OCI-LY1 (cell line): Measurements from ENCODE around the gene ZNF677.
"Not testable (repeated sequence)": the region's sequence is repeated elsewhere in the genome, so short reads cannot be mapped to it uniquely, and the experiment has no call there.

Experiments
- H2AFZ ChIP-seq: fragments of 200-600 bp; sonication (generic), shearing (Covaris generic); 2 replicates; pipeline ENCODE4 v1.6.0; 2014; ENCODE audit warnings: antibody characterized with exemption, mild to moderate bottlenecking, low read length
- H3F3A ChIP-seq: fragments of 200-600 bp; sonication (generic), shearing (Covaris generic); 2 replicates; pipeline ENCODE4 v1.6.0; 2014; ENCODE audit warnings: mild to moderate bottlenecking, antibody characterized with exemption, low read length, moderate library complexity; ENCODE audit not compliant: insufficient read depth
- H3K27ac ChIP-seq: fragments of 200-600 bp; sonication (generic); 2 replicates; pipeline ENCODE4 v1.5.1; 2014; ENCODE audit warnings: low read length, mixed run types, mild to moderate bottlenecking, low read depth; ENCODE audit not compliant: poor library complexity, severe bottlenecking
- H3K27me3 ChIP-seq: fragments of 200-600 bp; sonication (generic); 2 replicates; pipeline ENCODE4 v1.6.0; 2014; ENCODE audit warnings: antibody characterized with exemption, mild to moderate bottlenecking, low read length, moderate library complexity; ENCODE audit not compliant: insufficient read depth
- H3K36me3 ChIP-seq: fragments of 200-600 bp; sonication (generic); 2 replicates; pipeline ENCODE4 v1.6.1; 2014; ENCODE audit warnings: mild to moderate bottlenecking, antibody characterized with exemption, low read length, moderate library complexity, mixed read lengths; ENCODE audit not compliant: insufficient read depth
- H3K4me1 ChIP-seq: fragments of 200-600 bp; sonication (generic); 2 replicates; pipeline ENCODE4 v1.5.1; 2014; ENCODE audit warnings: mild to moderate bottlenecking, low read length, moderate library complexity; ENCODE audit not compliant: insufficient read depth, severe bottlenecking
- H3K4me2 ChIP-seq: fragments of 200-600 bp; sonication (generic), shearing (Covaris generic); 2 replicates; pipeline ENCODE4 v1.6.1; 2014; ENCODE audit warnings: low read length
- H3K4me3 ChIP-seq: fragments of 200-600 bp; sonication (generic); 2 replicates; pipeline ENCODE4 v1.5.1; 2014; ENCODE audit warnings: low read length, low read depth, mild to moderate bottlenecking, mixed read lengths; ENCODE audit not compliant: poor library complexity, severe bottlenecking
- H3K79me2 ChIP-seq: fragments of 200-600 bp; shearing (Covaris generic); 2 replicates; pipeline ENCODE4 v1.6.1; 2016; ENCODE audit warnings: mixed run types, low read length, mixed read lengths; ENCODE audit not compliant: insufficient read depth
- H3K9ac ChIP-seq: fragments of 200-600 bp; sonication (generic), shearing (Covaris generic); 2 replicates; pipeline ENCODE4 v1.6.1; 2014; ENCODE audit warnings: mild to moderate bottlenecking, low read length, mixed read lengths
- H3K9me2 ChIP-seq: fragments of 200-600 bp; sonication (generic), shearing (Covaris generic); 2 replicates; pipeline ENCODE4 v1.6.1; 2014; ENCODE audit warnings: low read depth, mild to moderate bottlenecking, low read length, mixed read lengths
- H3K9me3 ChIP-seq: fragments of 200-600 bp; shearing (Covaris generic); 2 replicates; pipeline ENCODE4 v1.6.1; 2014; ENCODE audit warnings: low read length, mixed read lengths
- H4K20me1 ChIP-seq: fragments of 200-600 bp; sonication (generic), shearing (Covaris generic); 2 replicates; pipeline ENCODE4 v1.6.0; 2016; ENCODE audit warnings: mild to moderate bottlenecking, low read length; ENCODE audit not compliant: insufficient read depth
- CTCF ChIP-seq: fragments of 200-600 bp; sonication (generic), shearing (Covaris generic); IDR thresholded peaks from 2 replicates; pipeline ENCODE4 v1.5.1; 2017; ENCODE audit warnings: mild to moderate bottlenecking, antibody characterized with exemption, low read length, moderate library complexity, mixed read lengths
- EZH2 ChIP-seq: fragments of 200-600 bp; sonication (generic), shearing (Covaris generic); IDR thresholded peaks from 2 replicates; pipeline ENCODE4 v1.8.0; 2017; ENCODE audit warnings: borderline replicate concordance, mixed run types, mild to moderate bottlenecking, antibody characterized with exemption, low read length, moderate library complexity, mixed read lengths

Gene ZNF677

GRCh38 chr19:53246498-53246897 is 8.2 kb downstream of the ZNF677 start:
- no peaks in the 10 kb centered on the region for H3K4me1 ChIP-seq
- H3K27me3 ChIP-seq = no peaks in the 10 kb centered on the region
- H3K36me3 ChIP-seq = no peaks in the 10 kb centered on the region
- H3K4me3 ChIP-seq = no peak overlapping the region
- no peak overlapping the region for H3K9ac ChIP-seq
- H4K20me1 ChIP-seq = no peaks in the 10 kb centered on the region
- H3K4me2 ChIP-seq = no peak overlapping the region
- no peaks in the 10 kb centered on the region for H3K9me2 ChIP-seq
- H2AFZ ChIP-seq = no peak overlapping the region
- peaks cover 10% of the 10 kb centered on the region; the same call in 1 of the 2 replicates for H3K9me3 ChIP-seq
- H3K79me2 ChIP-seq = no peaks in the 10 kb centered on the region
- TF ChIP-seq CTCF (no peak), EZH2 (no peak)
- no peaks in the 10 kb centered on the region for H3F3A ChIP-seq
- H3K27ac ChIP-seq = no peak overlapping the region

- Histone ChIP-seq H3K4me2 (no peak overlapping the region), H3K36me3 (no peaks in the 10 kb centered on the region), H3K79me2 (no peaks in the 10 kb centered on the region), H3K9me2 (no peaks in the 10 kb centered on the region), H4K20me1 (no peaks in the 10 kb centered on the region), H3K27ac (no peak overlapping the region), H3K4me1 (no peaks in the 10 kb centered on the region), H3F3A (no peaks in the 10 kb centered on the region), H3K9ac (no peak overlapping the region), H3K9me3 (peaks cover 27% of the 10 kb centered on the region), H2AFZ (no peak overlapping the region), H3K27me3 (no peaks in the 10 kb centered on the region), H3K4me3 (no peak overlapping the region)
- TF ChIP-seq EZH2 = no peak
- no peak for TF ChIP-seq CTCF
Observed at GRCh38 chr19:53237114-53237777, 17.4 kb downstream of the ZNF677 start.

GRCh38 chr19:53224606-53225005 is 30.1 kb downstream of the ZNF677 start:
- H2AFZ ChIP-seq = no peak overlapping the region
- peaks cover 12% of the 10 kb centered on the region; the same call in 1 of the 2 replicates for H3K9me3 ChIP-seq
- no peak overlapping the region for H3K9ac ChIP-seq
- no peak overlapping the region for H3K4me2 ChIP-seq
- no peaks in the 10 kb centered on the region for H3F3A ChIP-seq
- no peak overlapping the region for H3K4me3 ChIP-seq
- H3K36me3 ChIP-seq = no peaks in the 10 kb centered on the region
- no peaks in the 10 kb centered on the region for H3K27me3 ChIP-seq
- no peaks in the 10 kb centered on the region for H3K9me2 ChIP-seq
- H4K20me1 ChIP-seq = no peaks in the 10 kb centered on the region
- H3K27ac ChIP-seq = no peak overlapping the region
- TF ChIP-seq EZH2 = no peak
- no peak for TF ChIP-seq CTCF
- no peaks in the 10 kb centered on the region for H3K4me1 ChIP-seq
- H3K79me2 ChIP-seq = no peaks in the 10 kb centered on the region

- peaks cover 18% of the 10 kb centered on the region for H3K9me3 ChIP-seq
- not testable (repeated sequence) for H3K79me2 ChIP-seq, H3K4me2 ChIP-seq, H2AFZ ChIP-seq, H3K9me2 ChIP-seq, H4K20me1 ChIP-seq, H3K4me3 ChIP-seq, H3K27ac ChIP-seq, H3K4me1 ChIP-seq, H3K27me3 ChIP-seq, H3K36me3 ChIP-seq, H3K9ac ChIP-seq, H3F3A ChIP-seq
Observed at GRCh38 chr19:53222716-53223115, 32.0 kb downstream of the ZNF677 start.
